ENCODE results near the gene PCYT2. TPM values are rescaled to one million over a fixed set of nuclear protein-coding genes. Genes with fewer than 3 reads are reported as not detected.

Gene PCYT2
- total RNA-seq (2013; cell fraction: nucleolus; rRNA removed), result 42.8 and 47.2 TPM in 2 replicates
- total RNA-seq (2014; rRNA removed) (50.7 and 53.2 TPM in 2 replicates), total RNA-seq (2014; rRNA removed; fragmentation: Illumina TruSeq; extraction: Trizol) (23.5 and 25.4 TPM in 2 replicates), total RNA-seq (2021) (56.7 and 57.3 TPM in 2 replicates), polyA plus RNA-seq (2011; rRNA removed) (23.1 and 39.3 TPM in 2 replicates), polyA plus RNA-seq (2014; fragmentation: Illumina TruSeq; extraction: Trizol) (27.7 and 33.3 TPM in 2 replicates), polyA plus RNA-seq (2014; fragmentation: Nextera tagmentation; extraction: Ambion mirVana) (1 to 10 TPM in 1 of 2 experiments, under 1 TPM in 1; 0.63 to 1.2 TPM), polyA plus RNA-seq (2014; rRNA removed) (52.6 and 68.7 TPM in 2 replicates), polyA plus RNA-seq (2016; fragmentation: Nextera tagmentation; extraction: Ambion mirVana) (10 to 100 TPM; 58.2 to 72.0 TPM), polyA minus RNA-seq (2011; rRNA and poly(A)+ RNA removed) (28.7 and 37.6 TPM in 2 replicates), Bru-seq, nascent RNA (percentile 50 among the genes with signal in this experiment), BruChase-seq, experiment 1, labeled RNA remaining after a 6-hour chase (percentile 62 among the genes with signal in this experiment), BruChase-seq, experiment 2, labeled RNA remaining after a 2-hour chase (percentile 58 among the genes with signal in this experiment)
- 8.4 TPM for polyA plus RNA-seq (2011; ENCODE audit: low read depth)
- 35.7 and 54.3 TPM in 2 replicates for polyA plus RNA-seq (2011; cell fraction: cytosol; rRNA removed)
- 196 and 208 TPM in 2 replicates for polyA plus RNA-seq (2011; cell fraction: nucleus; rRNA removed)
- polyA plus RNA-seq (2012), result 23.5 and 27.3 TPM in 2 replicates
- polyA minus RNA-seq (2011; cell fraction: cytosol; rRNA and poly(A)+ RNA removed), result 7.6 and 16.2 TPM in 2 replicates
- polyA minus RNA-seq (2011; cell fraction: nucleus; rRNA and poly(A)+ RNA removed), result 47.8 and 54.3 TPM in 2 replicates
- long read RNA-seq, experiment 1, full-length matches to known transcripts, result 20 of 21 reads
- long read RNA-seq, experiment 1, partial matches to known transcripts, result 1 of 21 reads
- long read RNA-seq, experiment 1, other reads (novel, unspliced or antisense), result 0 of 21 reads
- long read RNA-seq, experiment 2, result 0 reads

DNA sequence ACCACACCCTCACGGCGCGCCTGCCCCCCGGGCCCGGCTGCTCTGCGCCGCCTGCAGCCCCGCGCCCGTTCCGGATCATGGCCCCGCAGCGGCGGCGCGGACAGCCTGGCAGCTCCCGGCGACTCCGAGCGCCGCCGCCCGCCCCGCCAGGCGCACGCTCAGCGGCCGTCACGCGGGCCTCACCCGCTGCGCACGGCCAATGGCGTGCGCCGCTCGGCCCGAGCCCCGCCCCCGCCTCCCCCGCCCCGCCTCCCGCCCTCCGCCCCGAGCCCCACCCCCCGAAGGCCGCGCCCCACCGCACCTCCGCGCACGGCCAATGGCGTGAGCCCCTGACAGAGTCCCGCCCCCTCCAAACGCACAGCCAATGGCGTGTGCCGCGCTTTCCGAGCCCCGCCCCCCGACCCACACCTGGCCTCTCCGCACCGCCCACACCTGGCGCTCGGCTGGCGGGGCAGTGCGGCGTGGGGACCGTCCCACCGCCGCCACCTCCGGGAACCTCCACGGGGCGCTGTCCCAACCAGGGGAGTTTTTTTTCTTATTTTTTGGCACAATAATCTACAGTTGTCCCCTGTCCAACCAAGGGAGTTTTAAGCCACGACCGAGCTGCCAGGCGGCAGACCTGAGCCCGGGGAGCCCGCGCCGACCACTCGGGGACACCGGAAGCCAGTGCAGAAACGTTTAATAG, at the start of gene PCYT2:
TSS of gene PCYT2 (minus strand) at position 123 of the 685 bp plus-strand sequence. CDS start at position 79, 44 bp downstream.
- ATAC-seq, result peak; percentile 98
- peak within 1 kb of the TSS; percentile 4; the same call in 1 of the 2 replicates for H3K27ac ChIP-seq (ENCODE audit: control insufficient read depth, insufficient read depth)
- peak; percentile 59 for FAIRE-seq
- peak; percentile 45 for DNase-seq (ENCODE audit: low read depth, low spot score)
- H3K4me1 ChIP-seq (ENCODE audit: control insufficient read depth, insufficient read depth, low read length), result peaks cover 5% of the 10 kb centered on the region; the same call in 1 of the 2 replicates
- peak within 1 kb of the TSS; percentile 95 for H3K4me3 ChIP-seq
- ChIA-PET CTCF (no interaction called here), SMC1A (ENCODE audit: uncharacterized antibody, unreplicated experiment) (no interaction called here), POLR2A (interaction anchor here (2.4 kb wide), 1 partner anchor 17 kb away, joined by 13 read pairs; no protein-coding TSS in a partner anchor), RAD21 (ENCODE audit: unreplicated experiment) (interaction anchor here (1.0 kb wide), 1 partner anchor 17 kb away, joined by 3 read pairs; no protein-coding TSS in a partner anchor)
- H3K79me2 ChIP-seq (ENCODE audit: control insufficient read depth, insufficient read depth, low read length), result peaks cover 22% of the 10 kb centered on the region
- 18% methylated on average over 48 of the region's 84 CpGs for WGBS (ENCODE audit: insufficient coverage, insufficient replicate concordance, low lambda C conversion rate, missing lambda C conversion rate)
- H3K9ac ChIP-seq (ENCODE audit: control insufficient read depth, insufficient read depth, low read length), result peak within 1 kb of the TSS; percentile 64
- intact Hi-C loops (cut with micrococcal nuclease; ENCODE audit: unreplicated experiment), result no loop called here
- BruUV-seq (replicated peaks), result no TSS peak
- H3K4me2 ChIP-seq (ENCODE audit: control insufficient read depth, insufficient read depth), result peak within 1 kb of the TSS; percentile 74
- H3K36me3 ChIP-seq (ENCODE audit: control insufficient read depth in 2 of 2, insufficient read depth in 2 of 2, low read length in 1 of 2), result peaks cover 11 to 31% of the 10 kb centered on the region in 2 experiments
- H4K20me1 ChIP-seq (ENCODE audit: control insufficient read depth, insufficient read depth), result no peaks in the 10 kb centered on the region
- no peaks in the 10 kb centered on the region for H3K9me3 ChIP-seq (replicated peaks; ENCODE audit: control insufficient read depth, insufficient read depth, low read length)
- peak within 1 kb of the TSS; percentile 39 for H2AFZ ChIP-seq (ENCODE audit: control insufficient read depth, low read depth, low read length)
- H3K27me3 ChIP-seq (replicated peaks in 1 of 2; ENCODE audit: control insufficient read depth in 2 of 2, insufficient read depth in 2 of 2, low read length in 1 of 2), result no peaks in the 10 kb centered on the region
- in situ Hi-C loops (cut with MboI), result no loop called here
- TF ChIP-seq CBFB (IDR thresholded peaks at IDR 0.05; ENCODE audit: low read depth) (no peak), POLR2A (IDR thresholded peaks at IDR 0.05; ENCODE audit: low read depth, low read length) (peak; percentile 67), NR2F1 (conservative IDR thresholded peaks at IDR 0.05) (no peak), JUND (IDR thresholded peaks at IDR 0.05; ENCODE audit: low read depth, low read length) (no peak), RAD21 (IDR thresholded peaks at IDR 0.05; ENCODE audit: insufficient read depth, low read depth, low read length) (no peak), HCFC1 (IDR thresholded peaks at IDR 0.05; ENCODE audit: low read length) (no peak), ESRRA (IDR thresholded peaks at IDR 0.05; ENCODE audit: low read length) (no peak), MEF2A (IDR thresholded peaks at IDR 0.05; ENCODE audit: insufficient read depth, low read depth, low read length) (no peak), ZNF622 (IDR thresholded peaks at IDR 0.05) (no peak), RAD51 (IDR thresholded peaks at IDR 0.05) (no peak)
- TF ChIP-seq, protein P1, sequence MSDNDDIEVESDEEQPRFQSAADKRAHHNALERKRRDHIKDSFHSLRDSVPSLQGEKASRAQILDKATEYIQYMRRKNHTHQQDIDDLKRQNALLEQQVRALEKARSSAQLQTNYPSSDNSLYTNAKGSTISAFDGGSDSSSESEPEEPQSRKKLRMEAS (IDR thresholded peaks at IDR 0.05; ENCODE audit: low read depth, low read length), result no peak
- TF ChIP-seq, protein P2, sequence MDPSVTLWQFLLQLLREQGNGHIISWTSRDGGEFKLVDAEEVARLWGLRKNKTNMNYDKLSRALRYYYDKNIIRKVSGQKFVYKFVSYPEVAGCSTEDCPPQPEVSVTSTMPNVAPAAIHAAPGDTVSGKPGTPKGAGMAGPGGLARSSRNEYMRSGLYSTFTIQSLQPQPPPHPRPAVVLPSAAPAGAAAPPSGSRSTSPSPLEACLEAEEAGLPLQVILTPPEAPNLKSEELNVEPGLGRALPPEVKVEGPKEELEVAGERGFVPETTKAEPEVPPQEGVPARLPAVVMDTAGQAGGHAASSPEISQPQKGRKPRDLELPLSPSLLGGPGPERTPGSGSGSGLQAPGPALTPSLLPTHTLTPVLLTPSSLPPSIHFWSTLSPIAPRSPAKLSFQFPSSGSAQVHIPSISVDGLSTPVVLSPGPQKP (IDR thresholded peaks at IDR 0.05; ENCODE audit: low read depth, low read length), result no peak
- TF ChIP-seq, protein P3, sequence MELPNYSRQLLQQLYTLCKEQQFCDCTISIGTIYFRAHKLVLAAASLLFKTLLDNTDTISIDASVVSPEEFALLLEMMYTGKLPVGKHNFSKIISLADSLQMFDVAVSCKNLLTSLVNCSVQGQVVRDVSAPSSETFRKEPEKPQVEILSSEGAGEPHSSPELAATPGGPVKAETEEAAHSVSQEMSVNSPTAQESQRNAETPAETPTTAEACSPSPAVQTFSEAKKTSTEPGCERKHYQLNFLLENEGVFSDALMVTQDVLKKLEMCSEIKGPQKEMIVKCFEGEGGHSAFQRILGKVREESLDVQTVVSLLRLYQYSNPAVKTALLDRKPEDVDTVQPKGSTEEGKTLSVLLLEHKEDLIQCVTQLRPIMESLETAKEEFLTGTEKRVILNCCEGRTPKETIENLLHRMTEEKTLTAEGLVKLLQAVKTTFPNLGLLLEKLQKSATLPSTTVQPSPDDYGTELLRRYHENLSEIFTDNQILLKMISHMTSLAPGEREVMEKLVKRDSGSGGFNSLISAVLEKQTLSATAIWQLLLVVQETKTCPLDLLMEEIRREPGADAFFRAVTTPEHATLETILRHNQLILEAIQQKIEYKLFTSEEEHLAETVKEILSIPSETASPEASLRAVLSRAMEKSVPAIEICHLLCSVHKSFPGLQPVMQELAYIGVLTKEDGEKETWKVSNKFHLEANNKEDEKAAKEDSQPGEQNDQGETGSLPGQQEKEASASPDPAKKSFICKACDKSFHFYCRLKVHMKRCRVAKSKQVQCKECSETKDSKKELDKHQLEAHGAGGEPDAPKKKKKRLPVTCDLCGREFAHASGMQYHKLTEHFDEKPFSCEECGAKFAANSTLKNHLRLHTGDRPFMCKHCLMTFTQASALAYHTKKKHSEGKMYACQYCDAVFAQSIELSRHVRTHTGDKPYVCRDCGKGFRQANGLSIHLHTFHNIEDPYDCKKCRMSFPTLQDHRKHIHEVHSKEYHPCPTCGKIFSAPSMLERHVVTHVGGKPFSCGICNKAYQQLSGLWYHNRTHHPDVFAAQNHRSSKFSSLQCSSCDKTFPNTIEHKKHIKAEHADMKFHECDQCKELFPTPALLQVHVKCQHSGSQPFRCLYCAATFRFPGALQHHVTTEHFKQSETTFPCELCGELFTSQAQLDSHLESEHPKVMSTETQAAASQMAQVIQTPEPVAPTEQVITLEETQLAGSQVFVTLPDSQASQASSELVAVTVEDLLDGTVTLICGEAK (IDR thresholded peaks at IDR 0.05; ENCODE audit: borderline replicate concordance), result no peak
- TF ChIP-seq, protein P4, sequence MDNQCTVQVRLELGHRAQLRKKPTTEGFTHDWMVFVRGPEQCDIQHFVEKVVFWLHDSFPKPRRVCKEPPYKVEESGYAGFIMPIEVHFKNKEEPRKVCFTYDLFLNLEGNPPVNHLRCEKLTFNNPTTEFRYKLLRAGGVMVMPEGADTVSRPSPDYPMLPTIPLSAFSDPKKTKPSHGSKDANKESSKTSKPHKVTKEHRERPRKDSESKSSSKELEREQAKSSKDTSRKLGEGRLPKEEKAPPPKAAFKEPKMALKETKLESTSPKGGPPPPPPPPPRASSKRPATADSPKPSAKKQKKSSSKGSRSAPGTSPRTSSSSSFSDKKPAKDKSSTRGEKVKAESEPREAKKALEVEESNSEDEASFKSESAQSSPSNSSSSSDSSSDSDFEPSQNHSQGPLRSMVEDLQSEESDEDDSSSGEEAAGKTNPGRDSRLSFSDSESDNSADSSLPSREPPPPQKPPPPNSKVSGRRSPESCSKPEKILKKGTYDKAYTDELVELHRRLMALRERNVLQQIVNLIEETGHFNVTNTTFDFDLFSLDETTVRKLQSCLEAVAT (IDR thresholded peaks at IDR 0.05), result no peak

Data from GM12878 (cell line).